ENCODE results near the gene SLC38A8. TPM values are rescaled to one million over a fixed set of nuclear protein-coding genes. Genes with fewer than 3 reads are reported as not detected.

Gene SLC38A8
- total RNA-seq, 1 experiment from 2014 or later = not detected

DNA sequence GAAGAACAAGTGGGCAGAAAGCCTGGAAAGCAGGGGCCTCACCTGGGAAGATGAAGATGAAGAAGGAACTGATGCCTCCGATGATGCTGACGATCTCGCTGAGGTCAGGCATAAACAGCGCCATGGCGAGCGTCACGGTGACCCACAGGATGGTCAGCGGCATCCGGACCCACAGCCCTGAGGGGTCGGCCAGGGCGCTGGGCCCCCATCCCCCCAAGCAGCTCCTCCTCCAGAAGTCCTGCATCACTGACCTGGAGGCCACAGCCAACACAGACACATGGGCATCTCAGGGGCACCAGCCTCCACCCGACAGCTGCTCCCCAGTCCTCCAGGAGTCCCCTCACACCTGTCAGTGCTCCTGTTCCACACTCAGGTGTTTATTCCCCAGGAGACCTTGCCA, 26.1 kb downstream of the SLC38A8 start:
- no peak overlapping the region for H3K4me3 ChIP-seq (ENCODE audit: insufficient read depth, low read depth, low read length)
- no peak for DNase-seq
- H3K27me3 ChIP-seq (ENCODE audit: control insufficient read depth, insufficient read depth, low read length) = no peaks in the 10 kb centered on the region
- no peaks in the 10 kb centered on the region for H3K36me3 ChIP-seq (replicated peaks; ENCODE audit: control insufficient read depth, insufficient read depth, low read length)

DNA sequence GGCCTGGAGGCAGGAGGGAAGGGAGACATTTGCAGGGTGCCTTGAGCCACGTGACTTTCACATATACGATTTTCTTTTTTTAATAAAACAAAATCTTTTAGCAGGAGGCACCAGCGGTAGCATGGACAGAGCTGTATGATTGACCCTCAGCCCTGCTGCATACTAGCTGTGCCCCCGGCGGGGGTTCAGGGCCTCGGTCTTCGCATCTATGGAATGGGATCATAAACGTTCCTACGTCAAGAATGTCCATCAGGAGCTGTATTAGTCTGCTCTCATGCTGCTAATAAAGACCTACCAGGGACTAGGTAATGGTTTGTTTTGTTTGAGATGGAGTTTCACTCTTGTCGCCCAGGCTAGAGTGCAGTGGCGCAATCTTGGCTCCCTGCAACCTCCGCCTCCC, 27.2 kb downstream of the SLC38A8 start:
- Histone ChIP-seq H3K27me3 (ENCODE audit: control insufficient read depth, insufficient read depth, low read length) (no peaks in the 10 kb centered on the region), H3K4me3 (ENCODE audit: insufficient read depth, low read depth, low read length) (no peak overlapping the region), H3K36me3 (replicated peaks; ENCODE audit: control insufficient read depth, insufficient read depth, low read length) (no peaks in the 10 kb centered on the region)
- DNase-seq = no peak

DNA sequence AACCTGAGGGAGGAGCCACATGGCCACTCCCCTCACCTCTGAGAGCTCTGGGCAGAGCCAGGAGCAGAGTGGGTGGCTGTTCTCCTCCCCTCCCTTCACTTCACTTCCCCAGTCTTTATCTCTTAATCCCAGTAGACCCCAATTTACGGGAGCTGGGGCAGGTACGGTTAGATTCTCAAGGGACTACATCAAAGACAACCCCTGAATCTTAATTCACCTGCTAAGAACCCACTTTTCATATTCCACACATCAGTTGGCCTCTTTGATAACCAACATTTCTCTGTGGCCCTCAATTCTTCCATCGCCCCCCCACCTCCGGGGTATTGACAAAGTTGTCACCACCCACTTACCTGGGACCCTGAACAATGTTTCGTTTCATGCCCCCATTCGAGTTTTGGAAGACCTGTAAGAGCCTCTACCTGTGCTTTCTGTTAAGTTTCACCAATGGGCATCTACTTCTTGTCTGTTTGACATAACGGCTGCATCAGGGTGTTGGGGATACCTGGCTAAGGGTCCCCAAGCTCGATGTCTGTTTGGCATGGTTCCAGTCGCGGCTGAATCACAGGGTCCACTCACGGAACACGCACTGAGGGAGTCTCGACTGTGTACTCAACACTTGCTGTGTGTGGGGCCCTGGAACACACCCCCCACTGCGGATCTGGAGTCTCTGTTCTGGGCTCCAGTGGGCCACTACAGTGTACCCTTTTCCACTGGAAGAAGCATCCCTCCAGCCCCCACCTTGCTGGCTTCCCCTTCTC, 27.8 kb downstream of the SLC38A8 start:
- DNase-seq = no peak
- no peaks in the 10 kb centered on the region for H3K36me3 ChIP-seq (replicated peaks; ENCODE audit: control insufficient read depth, insufficient read depth, low read length)
- no peaks in the 10 kb centered on the region for H3K27me3 ChIP-seq (ENCODE audit: control insufficient read depth, insufficient read depth, low read length)
- no peak overlapping the region for H3K4me3 ChIP-seq (ENCODE audit: insufficient read depth, low read depth, low read length)

- peak; percentile 97 for DNase-seq
- Histone ChIP-seq H3K4me3 (ENCODE audit: insufficient read depth, low read depth, low read length) (no peak overlapping the region), H3K36me3 (replicated peaks; ENCODE audit: control insufficient read depth, insufficient read depth, low read length) (no peaks in the 10 kb centered on the region), H3K27me3 (ENCODE audit: control insufficient read depth, insufficient read depth, low read length) (no peaks in the 10 kb centered on the region)
Measured at GRCh38 chr16:84013787-84014569, 28.6 kb downstream of the SLC38A8 start.

GRCh38 chr16:84009282-84009681, 33.3 kb downstream of the SLC38A8 start:
- Histone ChIP-seq H3K36me3 (replicated peaks; ENCODE audit: control insufficient read depth, insufficient read depth, low read length) (no peaks in the 10 kb centered on the region), H3K27me3 (ENCODE audit: control insufficient read depth, insufficient read depth, low read length) (no peaks in the 10 kb centered on the region), H3K4me3 (ENCODE audit: insufficient read depth, low read depth, low read length) (no peak overlapping the region)
- no peak for DNase-seq

DNA sequence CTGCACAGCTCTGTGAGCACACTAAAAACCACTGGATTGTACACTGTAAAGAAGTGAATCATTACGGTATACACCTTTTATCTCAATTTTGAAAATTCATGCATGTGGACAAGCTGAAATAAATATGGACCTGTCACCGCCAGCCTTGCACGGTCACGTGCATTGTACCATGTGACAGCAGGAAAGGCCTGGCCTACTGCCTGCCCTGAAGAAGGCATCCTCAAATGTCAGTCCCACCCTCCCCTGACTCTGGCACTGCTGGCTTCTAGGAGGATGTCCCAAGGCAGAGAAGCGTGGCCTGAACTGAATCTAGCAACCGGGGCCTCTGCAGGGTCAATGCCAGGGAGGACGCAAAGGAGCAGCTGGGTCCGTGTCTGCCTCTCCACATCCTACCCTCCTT, 34.6 kb downstream of the SLC38A8 start:
- H3K4me3 ChIP-seq (ENCODE audit: insufficient read depth, low read depth, low read length) = no peak overlapping the region
- H3K36me3 ChIP-seq (replicated peaks; ENCODE audit: control insufficient read depth, insufficient read depth, low read length) = no peaks in the 10 kb centered on the region
- H3K27me3 ChIP-seq (ENCODE audit: control insufficient read depth, insufficient read depth, low read length) = no peaks in the 10 kb centered on the region
- DNase-seq = no peak

- Histone ChIP-seq H3K36me3 (replicated peaks; ENCODE audit: control insufficient read depth, insufficient read depth, low read length) (no peaks in the 10 kb centered on the region), H3K27me3 (ENCODE audit: control insufficient read depth, insufficient read depth, low read length) (no peaks in the 10 kb centered on the region), H3K4me3 (ENCODE audit: insufficient read depth, low read depth, low read length) (no peak overlapping the region)
- no peak for DNase-seq
Measured at GRCh38 chr16:84007520-84007919, 35.1 kb downstream of the SLC38A8 start.

GRCh38 chr16:84005391-84005790, 37.2 kb downstream of the SLC38A8 start:
- Histone ChIP-seq H3K36me3 (replicated peaks; ENCODE audit: control insufficient read depth, insufficient read depth, low read length) (no peaks in the 10 kb centered on the region), H3K4me3 (ENCODE audit: insufficient read depth, low read depth, low read length) (no peak overlapping the region), H3K27me3 (ENCODE audit: control insufficient read depth, insufficient read depth, low read length) (no peaks in the 10 kb centered on the region)
- no peak for DNase-seq

DNA sequence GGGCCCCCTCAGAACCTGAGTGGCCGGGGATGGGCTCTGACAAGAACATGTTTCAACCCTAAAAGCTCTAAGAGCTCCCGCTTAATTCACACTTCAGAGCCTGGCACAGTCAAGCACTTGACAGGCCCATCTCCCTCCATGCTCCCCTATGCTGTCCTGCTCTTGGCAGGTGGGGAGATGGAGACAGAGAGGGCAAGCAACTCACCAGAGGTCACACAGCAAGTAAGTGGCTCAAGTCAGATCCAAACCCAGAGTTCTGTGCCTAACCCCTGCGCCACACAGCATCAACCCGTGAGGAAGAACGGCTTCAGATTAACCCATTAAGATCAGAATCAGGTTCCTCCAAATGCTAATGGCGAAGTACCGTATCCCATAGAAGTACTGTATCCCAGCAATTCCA, 38.2 kb downstream of the SLC38A8 start:
- H3K4me3 ChIP-seq (ENCODE audit: insufficient read depth, low read depth, low read length) = no peak overlapping the region
- H3K27me3 ChIP-seq (ENCODE audit: control insufficient read depth, insufficient read depth, low read length) = no peaks in the 10 kb centered on the region
- DNase-seq = no peak
- no peaks in the 10 kb centered on the region for H3K36me3 ChIP-seq (replicated peaks; ENCODE audit: control insufficient read depth, insufficient read depth, low read length)

- Histone ChIP-seq H3K36me3 (replicated peaks; ENCODE audit: control insufficient read depth, insufficient read depth, low read length) (no peaks in the 10 kb centered on the region), H3K4me3 (ENCODE audit: insufficient read depth, low read depth, low read length) (no peak overlapping the region), H3K27me3 (ENCODE audit: control insufficient read depth, insufficient read depth, low read length) (no peaks in the 10 kb centered on the region)
- no peak for DNase-seq
Measured at GRCh38 chr16:84003038-84003437, 39.6 kb downstream of the SLC38A8 start.

- DNase-seq = no peak
- Histone ChIP-seq H3K27me3 (ENCODE audit: control insufficient read depth, insufficient read depth, low read length) (no peaks in the 10 kb centered on the region), H3K4me3 (ENCODE audit: insufficient read depth, low read depth, low read length) (no peak overlapping the region), H3K36me3 (replicated peaks; ENCODE audit: control insufficient read depth, insufficient read depth, low read length) (no peaks in the 10 kb centered on the region)
Measured at GRCh38 chr16:84001726-84002125, 40.9 kb downstream of the SLC38A8 start.

DNA sequence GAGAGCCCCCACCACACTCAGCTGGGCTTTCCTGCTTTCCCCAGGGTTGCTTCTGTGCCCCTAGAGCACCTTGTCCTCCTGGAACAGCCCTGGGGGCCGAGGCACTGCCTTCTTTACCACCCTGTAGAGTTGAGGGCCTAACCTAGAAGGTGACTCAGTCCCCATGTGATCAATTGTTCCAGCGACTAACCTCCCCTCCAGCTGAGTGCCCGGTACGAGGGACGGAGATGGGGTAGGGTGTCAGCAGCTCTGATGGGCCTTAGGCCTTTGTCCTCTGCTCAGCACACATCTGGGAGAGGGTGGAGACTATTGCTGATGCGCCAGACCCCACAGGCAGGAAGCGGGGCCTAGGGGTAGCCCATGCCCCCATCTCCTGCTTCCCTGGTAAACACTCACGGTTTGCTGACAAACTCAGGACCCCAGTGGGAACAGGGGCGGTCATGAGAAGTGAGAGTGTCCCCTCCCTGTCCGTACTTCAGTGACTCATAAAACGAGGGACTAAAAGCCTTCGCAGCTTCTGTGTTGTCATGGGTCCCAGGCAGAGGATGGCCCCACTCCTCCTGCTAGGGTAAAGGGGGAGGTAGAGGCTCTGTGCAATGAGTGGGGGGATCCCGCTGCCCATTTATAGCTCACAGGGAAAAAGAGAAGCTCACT, 41.5 kb downstream of the SLC38A8 start:
- no peaks in the 10 kb centered on the region for H3K36me3 ChIP-seq (replicated peaks; ENCODE audit: control insufficient read depth, insufficient read depth, low read length)
- no peak overlapping the region for H3K4me3 ChIP-seq (ENCODE audit: insufficient read depth, low read depth, low read length)
- no peaks in the 10 kb centered on the region for H3K27me3 ChIP-seq (ENCODE audit: control insufficient read depth, insufficient read depth, low read length)
- DNase-seq = peak; percentile 42

- no peak for DNase-seq
- no peaks in the 10 kb centered on the region for H3K36me3 ChIP-seq (replicated peaks; ENCODE audit: control insufficient read depth, insufficient read depth, low read length)
- no peaks in the 10 kb centered on the region for H3K27me3 ChIP-seq (ENCODE audit: control insufficient read depth, insufficient read depth, low read length)
- H3K4me3 ChIP-seq (ENCODE audit: insufficient read depth, low read depth, low read length) = no peak overlapping the region
Measured at GRCh38 chr16:83998091-83998490, 44.5 kb downstream of the SLC38A8 start.

DNA sequence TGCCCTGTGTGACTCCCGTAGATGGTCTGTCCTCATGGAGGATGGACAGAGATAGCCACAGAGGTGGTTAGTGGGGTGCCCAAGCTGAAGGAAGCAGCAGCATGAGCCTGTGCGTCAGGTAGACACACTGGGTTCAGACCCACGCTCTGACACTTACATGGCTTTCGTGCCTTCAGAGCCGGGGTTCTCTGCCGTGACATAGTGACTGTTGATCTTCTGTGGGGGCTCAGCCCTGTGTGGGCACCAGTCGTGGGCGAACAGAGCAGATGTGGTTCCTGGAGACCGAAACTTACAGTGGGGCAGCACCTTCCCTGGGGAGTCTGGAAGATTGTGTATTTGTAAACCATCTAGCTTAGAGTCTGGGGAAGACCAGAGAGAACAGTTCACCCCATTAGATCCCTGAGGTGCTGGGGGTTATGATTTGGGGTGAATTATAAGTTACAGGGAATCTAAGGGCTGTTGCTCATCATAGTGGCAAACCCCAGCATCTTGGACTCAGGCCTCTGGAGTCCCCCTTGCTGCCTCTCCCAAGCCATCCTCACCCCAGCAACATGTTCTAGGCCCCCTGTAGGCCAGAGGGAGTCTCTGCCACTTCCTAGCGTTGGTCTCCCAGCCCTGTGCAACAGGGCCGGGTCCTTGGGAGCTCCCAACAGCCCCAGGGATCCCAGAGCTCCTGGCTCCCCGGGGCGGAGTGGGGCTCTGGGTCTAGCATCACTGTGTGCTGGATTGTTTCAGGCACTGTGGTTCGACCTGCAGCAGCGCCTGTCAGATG, 45.9 kb downstream of the SLC38A8 start:
- DNase-seq = peak; percentile 80
- no peaks in the 10 kb centered on the region for H3K27me3 ChIP-seq (ENCODE audit: control insufficient read depth, insufficient read depth, low read length)
- no peak overlapping the region for H3K4me3 ChIP-seq (ENCODE audit: insufficient read depth, low read depth, low read length)
- no peaks in the 10 kb centered on the region for H3K36me3 ChIP-seq (replicated peaks; ENCODE audit: control insufficient read depth, insufficient read depth, low read length)
